A549 (cell line): ENCODE data around the gene TRAPPC2B. TPM values are rescaled to one million over a fixed set of nuclear protein-coding genes. Genes with fewer than 3 reads are reported as not detected.
A peak's percentile ranks its signal among the peaks of the same experiment; 100 is the strongest.

Source experiments
- ATAC-seq, 2 experiments: fragments of 200-7000 bp in 1 of 2; fragments of >200 bp in 1 of 2; cut with Nextera tagmentation in 1 of 2; cut with Tn5 transposase in 1 of 2; 3 replicates each; pipeline versions ENCODE4 v1.8.0 to v1.9.1; 2018 to 2020; ENCODE audit warnings: mild to moderate bottlenecking in 1 of 2, moderate library complexity in 1 of 2
- CTCF ChIA-PET: fragments of 300-600 bp; sonication (Branson Sonifier 250); formaldehyde crosslinking; extraction: SDS; loops from one replicate; lab custom pipeline; 2021; ENCODE audit warnings: antibody characterized with exemption, inconsistent platforms; lab: Yijun Ruan, JAX
- POLR2A ChIA-PET: fragments of 350-600 bp; formaldehyde crosslinking; extraction: SDS; loops from one replicate; lab custom pipeline; 2021; ENCODE audit warnings: antibody characterized with exemption, inconsistent platforms; lab: Yijun Ruan, JAX
- DNase-seq, 2 experiments: peaks; one replicate each; pipeline versions ENCODE4 v3.0.0 to v3.0.0-alpha.2; 2011 to 2016; ENCODE audit warnings: low read depth in 1 of 2, low spot score in 1 of 2
- FAIRE-seq: peaks from 2 replicates; lab custom pipeline; 2011; peaks lifted over from hg19 to GRCh38; lab: Jason Lieb, UNC
- H3K27ac ChIP-seq, 2 experiments: fragments of >200 bp; sonication (Bioruptor Twin); formaldehyde crosslinking; 3 replicates each; pipeline ENCODE4 v1.5.1; 2016 to 2017
- H3K4me1 ChIP-seq: fragments of >200 bp; sonication (Bioruptor Twin); formaldehyde crosslinking; 3 replicates; pipeline ENCODE4 v1.6.1; 2016
- H3K4me2 ChIP-seq: fragments of >200 bp; sonication (Bioruptor Twin); formaldehyde crosslinking; 3 replicates; pipeline ENCODE4 v1.6.1; 2016
- H3K4me3 ChIP-seq: fragments of >200 bp; sonication (Bioruptor Twin); formaldehyde crosslinking; 3 replicates; pipeline ENCODE4 v1.5.1; 2016
- H3K9me3 ChIP-seq: fragments of >200 bp; sonication (Bioruptor Twin); formaldehyde crosslinking; 3 replicates; pipeline ENCODE4 v1.6.1; 2016
- BCL3 ChIP-seq: fragments of >200 bp; sonication (Bioruptor Twin); formaldehyde crosslinking; IDR thresholded peaks from 3 replicates; pipeline ENCODE4 v1.6.1; 2016
- BHLHE40 ChIP-seq: IDR thresholded peaks from 2 replicates; pipeline ENCODE4 v1.6.1; 2012; ENCODE audit warnings: low read depth, low read length, inconsistent platforms
- CTCF ChIP-seq: fragments of >200 bp; sonication (Bioruptor Twin); formaldehyde crosslinking; IDR thresholded peaks from 3 replicates; pipeline ENCODE4 v1.5.1; 2016
- EHMT2 ChIP-seq: fragments of 200-600 bp; sonication (generic); IDR thresholded peaks from 2 replicates; pipeline ENCODE4 v1.6.1; 2016; ENCODE audit warnings: antibody characterized with exemption, low read depth, mild to moderate bottlenecking, moderate library complexity
- ELK1 ChIP-seq: fragments of 150-350 bp; IDR thresholded peaks from 2 replicates; pipeline ENCODE4 v1.6.1; 2014; ENCODE audit warnings: low read depth, mild to moderate bottlenecking, low read length
- GATA3 ChIP-seq: IDR thresholded peaks from 2 replicates; pipeline ENCODE4 v1.6.1; 2012; ENCODE audit warnings: borderline replicate concordance
- HES2 ChIP-seq: fragments of >200 bp; sonication (Bioruptor Twin); formaldehyde crosslinking; IDR thresholded peaks from 2 replicates; pipeline ENCODE4 v1.6.1; 2016
- HOXA7 ChIP-seq: fragments of 250-450 bp; sonication (Bioruptor Pico); IDR thresholded peaks from 2 replicates; pipeline ENCODE4 v1.5.0; 2020; ENCODE audit warnings: mild to moderate bottlenecking, moderate library complexity
- HOXB13 ChIP-seq: fragments of 250-450 bp; sonication (Bioruptor Pico); IDR thresholded peaks from 2 replicates; pipeline ENCODE4 v1.5.0; 2020; ENCODE audit warnings: low read depth, mild to moderate bottlenecking, moderate library complexity
- KDM1A ChIP-seq: fragments of 200-600 bp; sonication (generic); IDR thresholded peaks from 2 replicates; pipeline ENCODE4 v1.6.1; 2016; ENCODE audit warnings: low read depth, mild to moderate bottlenecking
- KDM5A ChIP-seq: fragments of 200-600 bp; sonication (generic); IDR thresholded peaks from 2 replicates; pipeline ENCODE4 v1.6.1; 2016; ENCODE audit warnings: antibody characterized with exemption, mild to moderate bottlenecking
- MAFK ChIP-seq: fragments of 450-650 bp; IDR thresholded peaks from 2 replicates; pipeline ENCODE4 v1.6.1; 2014; ENCODE audit not compliant: partially characterized antibody
- MAX ChIP-seq: IDR thresholded peaks from 2 replicates; pipeline ENCODE4 v1.6.1; 2012
- MAZ ChIP-seq: fragments of 150-350 bp; IDR thresholded peaks from 2 replicates; pipeline ENCODE4 v1.6.1; 2014; ENCODE audit warnings: antibody characterized with exemption, low read depth, low read length, borderline replicate concordance
- MYC ChIP-seq: IDR thresholded peaks from 2 replicates; pipeline ENCODE4 v1.6.1; 2012; ENCODE audit warnings: mild to moderate bottlenecking, inconsistent platforms, low read length, improper control_type of control experiment, borderline replicate concordance
- NFE2L2 ChIP-seq: fragments of 150-350 bp; conservative IDR thresholded peaks from 2 replicates; pipeline ENCODE4 v1.6.1; 2014; ENCODE audit warnings: low read length
- NR3C1 ChIP-seq: fragments of >200 bp; sonication (Bioruptor Twin); formaldehyde crosslinking; IDR thresholded peaks from 3 replicates; pipeline ENCODE4 v1.6.1; 2017
- RAD21 ChIP-seq, 2 experiments: fragments of >200 bp in 1 of 2; sonication (Bioruptor Twin) in 1 of 2; formaldehyde crosslinking in 1 of 2; IDR thresholded peaks in 1 of 2; conservative IDR thresholded peaks in 1 of 2; 2 replicates in 1 of 2; 3 replicates in 1 of 2; pipeline ENCODE4 v1.6.1; 2012 to 2018; ENCODE audit warnings: inconsistent platforms in 1 of 2
- SREBF2 ChIP-seq: fragments of 450-650 bp; IDR thresholded peaks from 2 replicates; pipeline ENCODE4 v1.6.1; 2014; ENCODE audit warnings: mild to moderate bottlenecking, moderate library complexity
- TP53 ChIP-seq: fragments of 250-450 bp; sonication (Bioruptor Pico); IDR thresholded peaks from 2 replicates; pipeline ENCODE4 v1.5.0; 2021; ENCODE audit warnings: mild to moderate bottlenecking, moderate library complexity
- USF2 ChIP-seq: fragments of 450-650 bp; IDR thresholded peaks from 2 replicates; pipeline ENCODE4 v1.6.1; 2014; ENCODE audit warnings: antibody characterized with exemption
- ZC3H11A ChIP-seq: fragments of 450-650 bp; IDR thresholded peaks from 2 replicates; pipeline ENCODE4 v1.6.1; 2014; ENCODE audit warnings: antibody characterized with exemption, mild to moderate bottlenecking
- ZNF302 ChIP-seq: fragments of 250-450 bp; sonication (Bioruptor Pico); IDR thresholded peaks from 2 replicates; pipeline ENCODE4 v1.9.0; 2021; ENCODE audit warnings: inconsistent platforms, mild to moderate bottlenecking, moderate library complexity
- ZSCAN20 ChIP-seq: fragments of 250-450 bp; sonication (Bioruptor Pico); IDR thresholded peaks from 2 replicates; pipeline ENCODE4 v1.8.0; 2022; ENCODE audit warnings: mild to moderate bottlenecking, moderate library complexity
- WGBS: methylation state at CpG from one replicate; pipeline ENCODE4 v1.1.6; 2017; ENCODE audit errors: missing lambda C conversion rate; 5-methylcytosine and 5-hydroxymethylcytosine counted together
- polyA plus RNA-seq, 4 experiments: library from polyadenylated mRNA; depleted of rRNA in 3 of 4; stranded (reverse); fragments of >200 nt; fragmentation: RNase III in 1 of 4; extraction: RNeasy Plus Mini Kit Qiagen cat#74134 plus additional on column Dnase treatment in 1 of 4; gene quantifications; 2 replicates in 3 of 4; 3 replicates in 1 of 4; pipeline ENCODE4 v1.2.3, GENCODE V29; 2011 to 2017

Gene TRAPPC2B
- polyA plus RNA-seq, 2 of the 4 experiments (the other 2 are of a cell fraction) = 12.2 to 27.8 TPM

- no peak for TF ChIP-seq CTCF
- no peak for TF ChIP-seq NFE2L2
- TF ChIP-seq ELK1 = no peak
- TF ChIP-seq GATA3 = no peak; the same call in 1 of the 2 replicates
- no peak for TF ChIP-seq HOXB13 (CRISPR knock-in tag)
- no peak for TF ChIP-seq ZC3H11A
- no peak for TF ChIP-seq SREBF2
- no peak for TF ChIP-seq KDM1A
- no peak for TF ChIP-seq ZSCAN20
- no peak for TF ChIP-seq ZNF302
- TF ChIP-seq MAX = peak; percentile 85
- no peak for TF ChIP-seq HOXA7
- no peak for TF ChIP-seq RAD21 (conservative IDR thresholded peaks at IDR 0.05 in 1 of 2, IDR thresholded peaks at IDR 0.05 in 1 of 2)
- no peak for TF ChIP-seq KDM5A
- TF ChIP-seq BHLHE40 = no peak
Measured at GRCh38 chr19:57320180-57321084, 42.9 kb upstream of the TRAPPC2B start, which contains the start of gene ZNF543 (continued).

GRCh38 chr19:57321116-57321515, 42.2 kb upstream of the TRAPPC2B start:
- Histone ChIP-seq H3K4me2 (peak overlapping the region; percentile 82), H3K27ac (peak overlapping the region; percentile 88 to 93; a peak in 5 of 6 replicates), H3K4me1 (no peaks in the 10 kb centered on the region), H3K4me3 (peak overlapping the region; percentile 87), H3K9me3 (peaks cover 85% of the 10 kb centered on the region)
- TF ChIP-seq MYC (no peak), TP53 (no peak), HES2 (no peak), EHMT2 (no peak), NR3C1 (no peak), MAX (no peak), USF2 (no peak), MAFK (no peak), MAZ (no peak), BCL3 (no peak), BHLHE40 (no peak)
- 62% methylated on average over 8 of the region's 8 CpGs for WGBS
- ChIA-PET CTCF (interaction anchor here (1.1 kb wide), 1 partner anchor 9 kb away, joined by 3 read pairs; no protein-coding TSS in a partner anchor), POLR2A (no interaction called here)
- ATAC-seq (no peak), FAIRE-seq (no peak), DNase-seq (no peak)
